Neural crest cell (in vitro differentiated cells): ENCODE results near the gene EXOSC2. TPM values are rescaled to one million over a fixed set of nuclear protein-coding genes. Genes with fewer than 3 reads are reported as not detected.

Experiments
- DNase-seq: peaks from one replicate; pipeline ENCODE4 v3.0.0; 2021; ENCODE audit warnings: low read depth, mixed read lengths, low spot score
- H3K27ac Mint-ChIP-seq: one replicate; pipeline ENCODE4 v1.8.0; 2021; ENCODE audit warnings: mild to moderate bottlenecking, mixed read lengths; ENCODE audit not compliant: unreplicated experiment
- H3K27me3 Mint-ChIP-seq: 2 replicates; pipeline ENCODE4 v1.8.0; 2021; ENCODE audit warnings: low read depth, mild to moderate bottlenecking, mixed read lengths
- H3K36me3 Mint-ChIP-seq: 2 replicates; pipeline ENCODE4 v1.8.0; 2021; ENCODE audit warnings: low read depth, mild to moderate bottlenecking, mixed read lengths
- H3K4me1 Mint-ChIP-seq: 2 replicates; pipeline ENCODE4 v1.8.0; 2021; ENCODE audit warnings: mixed read lengths
- H3K4me3 Mint-ChIP-seq: one replicate; pipeline ENCODE4 v1.8.0; 2021; ENCODE audit warnings: mild to moderate bottlenecking, mixed read lengths
- H3K9me3 Mint-ChIP-seq: 2 replicates; pipeline ENCODE4 v1.8.0; 2021; ENCODE audit warnings: mixed read lengths
- long read RNA-seq: library from polyadenylated mRNA; unstranded; transcript quantifications from one replicate; pipeline ENCODE4 v2.0.0, GENCODE V29; 2020
- total RNA-seq: library from RNA; stranded (reverse); gene quantifications from 2 replicates; pipeline ENCODE4 v1.2.1, GENCODE V29; 2021
- TF ChIP-seq, protein P1 (sequence below): fragments of 200-600 bp; sonication (generic); conservative IDR thresholded peaks from 2 replicates; pipeline ENCODE4 v1.5.0; 2021; ENCODE audit warnings: antibody characterized with exemption, mild to moderate bottlenecking

The EXOSC2 gene, protein sequence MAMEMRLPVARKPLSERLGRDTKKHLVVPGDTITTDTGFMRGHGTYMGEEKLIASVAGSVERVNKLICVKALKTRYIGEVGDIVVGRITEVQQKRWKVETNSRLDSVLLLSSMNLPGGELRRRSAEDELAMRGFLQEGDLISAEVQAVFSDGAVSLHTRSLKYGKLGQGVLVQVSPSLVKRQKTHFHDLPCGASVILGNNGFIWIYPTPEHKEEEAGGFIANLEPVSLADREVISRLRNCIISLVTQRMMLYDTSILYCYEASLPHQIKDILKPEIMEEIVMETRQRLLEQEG
- 98.8 and 103 TPM in 2 replicates for total RNA-seq
- long read RNA-seq, transcript EXOSC2-204 (9 exons, 2,040 nt), result major isoform, 73 of 86 reads
- long read RNA-seq, partial matches to known transcripts, result 2 of 86 reads
- long read RNA-seq, other reads (novel, unspliced or antisense), result 5 of 86 reads

DNA sequence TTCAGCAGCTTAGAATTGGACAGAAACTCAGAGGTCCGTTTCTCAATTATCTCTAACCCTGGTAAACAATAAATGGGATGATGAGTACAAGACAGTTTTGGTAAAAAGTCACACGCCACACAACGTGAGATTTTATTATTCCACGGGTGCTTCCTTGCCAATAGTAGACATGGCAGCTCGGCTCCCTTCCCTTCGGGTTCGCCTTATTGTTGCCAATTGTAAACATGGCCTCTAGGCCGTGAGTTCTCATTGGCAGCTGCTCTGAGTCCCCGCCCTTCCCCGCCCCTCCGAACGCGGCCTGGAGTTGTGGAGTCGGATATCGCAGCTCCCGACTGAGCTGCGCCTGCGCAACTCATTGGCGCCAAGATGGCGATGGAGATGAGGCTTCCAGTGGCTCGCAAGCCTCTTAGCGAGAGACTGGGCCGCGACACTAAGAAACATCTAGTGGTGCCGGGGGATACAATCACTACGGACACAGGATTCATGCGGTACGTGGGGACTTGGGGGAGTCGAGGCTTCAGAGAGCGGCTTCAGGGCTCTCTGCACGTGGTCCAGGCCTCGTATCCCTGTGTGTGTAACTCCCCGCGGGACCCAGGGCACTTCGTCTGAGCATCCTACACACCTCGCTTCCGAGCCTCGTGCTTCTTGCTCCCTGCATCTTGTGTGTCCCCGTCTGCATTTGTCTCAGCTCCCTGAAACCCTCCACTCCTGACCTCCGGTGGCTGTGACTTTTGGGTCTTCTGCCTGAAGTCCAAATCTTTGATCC, at the start of gene EXOSC2:
Gene EXOSC2 (plus strand): TSS at position 355 of the 766 bp plus-strand sequence. CDS start 12 bp downstream, at position 367.
- H3K36me3 Mint-ChIP-seq, result peaks cover 15% of the 10 kb centered on the region
- peak within 1 kb of the TSS; percentile 87 for H3K27ac Mint-ChIP-seq
- peak within 1 kb of the TSS; percentile 94 for H3K4me3 Mint-ChIP-seq
- peak; percentile 84 for DNase-seq
- peaks cover 58% of the 10 kb centered on the region for H3K4me1 Mint-ChIP-seq
- H3K9me3 Mint-ChIP-seq, result no peaks in the 10 kb centered on the region
- TF ChIP-seq, protein P1, sequence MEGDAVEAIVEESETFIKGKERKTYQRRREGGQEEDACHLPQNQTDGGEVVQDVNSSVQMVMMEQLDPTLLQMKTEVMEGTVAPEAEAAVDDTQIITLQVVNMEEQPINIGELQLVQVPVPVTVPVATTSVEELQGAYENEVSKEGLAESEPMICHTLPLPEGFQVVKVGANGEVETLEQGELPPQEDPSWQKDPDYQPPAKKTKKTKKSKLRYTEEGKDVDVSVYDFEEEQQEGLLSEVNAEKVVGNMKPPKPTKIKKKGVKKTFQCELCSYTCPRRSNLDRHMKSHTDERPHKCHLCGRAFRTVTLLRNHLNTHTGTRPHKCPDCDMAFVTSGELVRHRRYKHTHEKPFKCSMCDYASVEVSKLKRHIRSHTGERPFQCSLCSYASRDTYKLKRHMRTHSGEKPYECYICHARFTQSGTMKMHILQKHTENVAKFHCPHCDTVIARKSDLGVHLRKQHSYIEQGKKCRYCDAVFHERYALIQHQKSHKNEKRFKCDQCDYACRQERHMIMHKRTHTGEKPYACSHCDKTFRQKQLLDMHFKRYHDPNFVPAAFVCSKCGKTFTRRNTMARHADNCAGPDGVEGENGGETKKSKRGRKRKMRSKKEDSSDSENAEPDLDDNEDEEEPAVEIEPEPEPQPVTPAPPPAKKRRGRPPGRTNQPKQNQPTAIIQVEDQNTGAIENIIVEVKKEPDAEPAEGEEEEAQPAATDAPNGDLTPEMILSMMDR, result no peak
- no peaks in the 10 kb centered on the region for H3K27me3 Mint-ChIP-seq

DNA sequence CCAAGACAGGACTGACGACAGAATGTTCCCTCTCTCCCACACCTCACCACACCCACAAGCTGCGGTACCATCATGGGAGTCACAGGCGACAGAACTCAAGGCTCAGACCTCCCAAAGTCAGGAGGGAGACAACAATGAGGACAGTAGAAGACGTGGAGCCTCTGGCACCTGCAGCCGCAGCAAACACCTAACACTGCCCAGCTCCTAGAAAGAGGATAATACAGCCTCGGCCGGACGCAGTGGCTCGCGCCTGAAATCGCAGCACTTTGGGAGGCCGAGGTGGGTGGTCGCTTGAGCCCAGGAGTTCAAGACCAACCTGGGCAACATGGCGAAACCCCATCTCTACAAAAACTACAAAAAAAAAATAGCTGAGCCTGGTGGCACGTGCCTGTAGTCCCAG, 42.4 kb upstream of the EXOSC2 start:
- Mint-ChIP-seq H3K4me3 (no peak overlapping the region), H3K27me3 (peaks cover 46% of the 10 kb centered on the region), H3K4me1 (no peaks in the 10 kb centered on the region), H3K9me3 (peaks cover 4% of the 10 kb centered on the region), H3K36me3 (no peaks in the 10 kb centered on the region), H3K27ac (no peak overlapping the region)
- no peak for DNase-seq
- TF ChIP-seq, protein P1, result no peak

DNA sequence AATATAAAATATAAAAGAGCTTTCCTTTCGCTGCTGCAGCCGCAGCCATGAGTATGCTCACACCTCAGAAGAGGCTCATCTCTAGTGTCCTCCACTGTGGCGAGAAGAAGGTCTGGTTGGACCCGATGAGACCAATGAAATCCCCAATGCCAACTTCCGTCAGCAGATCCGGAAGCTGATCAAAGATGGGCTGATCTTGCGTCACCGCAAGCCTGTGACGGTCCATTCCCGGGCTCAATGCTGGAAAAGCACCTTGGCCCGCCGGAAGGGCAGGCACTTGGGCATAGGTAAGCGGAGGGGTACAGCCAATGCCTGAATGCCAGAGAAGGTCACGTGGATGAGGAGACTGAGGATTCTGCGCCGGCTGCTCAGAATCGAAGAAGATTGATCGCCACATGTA, 41.8 kb upstream of the EXOSC2 start:
- TF ChIP-seq, protein P1, result no peak
- Mint-ChIP-seq H3K4me1 (no peaks in the 10 kb centered on the region), H3K9me3 (peaks cover 3% of the 10 kb centered on the region), H3K36me3 (no peaks in the 10 kb centered on the region), H3K27ac (no peak overlapping the region), H3K27me3 (peaks cover 52% of the 10 kb centered on the region), H3K4me3 (no peak overlapping the region)
- DNase-seq, result no peak

DNA sequence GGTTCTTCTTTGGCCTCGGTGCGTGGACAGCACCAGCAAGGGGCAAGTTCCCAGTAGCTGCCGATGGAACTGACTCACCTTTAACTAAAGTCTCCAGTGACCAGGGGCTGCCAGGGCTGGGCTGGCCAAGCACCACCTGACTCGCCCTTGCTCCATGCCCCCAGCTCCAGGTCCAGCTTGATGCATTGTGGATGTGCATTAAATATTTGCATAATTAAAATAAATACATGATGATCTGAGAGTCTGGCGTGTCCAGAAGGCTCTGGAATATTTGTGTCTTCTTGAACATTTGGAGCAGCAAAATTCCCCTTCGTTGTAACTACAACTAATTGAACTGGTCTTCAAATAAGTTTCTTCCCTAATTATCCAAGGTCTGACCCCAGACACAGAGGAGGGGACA, 38.7 kb upstream of the EXOSC2 start:
- Mint-ChIP-seq H3K4me3 (no peak overlapping the region), H3K27ac (no peak overlapping the region), H3K36me3 (peaks cover 3% of the 10 kb centered on the region), H3K9me3 (no peaks in the 10 kb centered on the region), H3K4me1 (no peaks in the 10 kb centered on the region), H3K27me3 (peaks cover 76% of the 10 kb centered on the region)
- no peak for DNase-seq
- TF ChIP-seq, protein P1, result no peak

DNA sequence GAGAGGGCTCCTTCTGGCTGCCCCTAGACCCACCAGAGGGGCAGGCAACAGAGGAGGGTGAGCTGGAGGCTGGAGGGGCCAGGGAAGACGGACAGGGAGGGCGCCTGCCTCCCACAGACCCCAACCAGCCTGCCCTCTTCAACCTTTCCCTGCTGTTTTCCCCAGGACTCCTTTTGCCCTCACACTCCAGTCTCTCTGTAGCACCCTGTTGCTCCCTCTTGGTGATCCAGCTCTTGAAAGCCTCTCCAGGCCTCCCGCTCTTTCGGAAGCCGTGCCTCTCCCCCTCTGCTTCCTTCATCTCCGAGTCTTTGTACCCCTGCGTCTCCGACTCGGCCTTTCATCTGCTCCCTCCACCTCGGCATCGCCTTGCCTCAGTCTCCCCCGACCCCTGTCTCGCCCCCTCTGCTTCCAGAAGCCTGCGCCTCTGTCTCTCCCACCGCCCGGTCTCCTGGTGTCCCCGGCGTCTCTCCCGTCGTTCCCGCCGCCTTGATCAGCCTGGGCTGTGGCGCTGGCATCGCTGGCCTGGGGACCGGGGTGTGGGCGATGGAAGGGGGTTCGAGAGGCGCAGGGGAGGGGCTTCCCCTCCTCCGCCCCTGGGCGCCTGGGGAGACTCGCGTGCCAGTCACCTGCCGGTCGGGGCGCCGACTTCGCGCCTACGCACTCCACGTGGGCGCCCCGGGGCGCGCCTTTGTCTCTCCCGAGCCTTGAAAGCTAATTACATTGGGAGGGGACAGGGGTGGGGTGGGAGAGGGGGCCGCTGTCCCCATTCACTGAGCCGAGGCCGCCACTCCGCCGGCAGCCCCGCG, 34.5 kb upstream of the EXOSC2 start:
- H3K4me1 Mint-ChIP-seq, result peaks cover 14% of the 10 kb centered on the region
- H3K36me3 Mint-ChIP-seq, result peaks cover 3% of the 10 kb centered on the region
- H3K27ac Mint-ChIP-seq, result no peak overlapping the region
- H3K9me3 Mint-ChIP-seq, result no peaks in the 10 kb centered on the region
- TF ChIP-seq, protein P1, result no peak
- peaks cover 92% of the 10 kb centered on the region for H3K27me3 Mint-ChIP-seq
- H3K4me3 Mint-ChIP-seq, result peak overlapping the region; percentile 69
- no peak for DNase-seq
